ENCODE results near the gene PABPN1. TPM values are rescaled to one million over a fixed set of nuclear protein-coding genes. Genes with fewer than 3 reads are reported as not detected.

PABPN1 gene
- total RNA-seq, 1 donor from 2014 or later, result 355 TPM

GRCh38 chr14:23346693-23347405 is 25.6 kb downstream of the PABPN1 start:
- Mint-ChIP-seq H3K27ac (ENCODE audit: unreplicated experiment) (no peak overlapping the region), H3K4me1 (ENCODE audit: low read depth, unreplicated experiment) (peaks cover 14% of the 10 kb centered on the region), H3K9me3 (ENCODE audit: unreplicated experiment) (peaks cover 9% of the 10 kb centered on the region), H3K4me3 (ENCODE audit: unreplicated experiment) (no peak overlapping the region), H3K27me3 (ENCODE audit: unreplicated experiment) (peaks cover 10% of the 10 kb centered on the region), H3K36me3 (ENCODE audit: unreplicated experiment) (peaks cover 12% of the 10 kb centered on the region)
- no peak for TF ChIP-seq CTCF (IDR thresholded peaks at IDR 0.05; ENCODE audit: partially characterized antibody, unreplicated experiment)
- DNase-seq, result no peak

GRCh38 chr14:23347406-23348296 is 26.4 kb downstream of the PABPN1 start:
- H3K4me1 Mint-ChIP-seq (ENCODE audit: low read depth, unreplicated experiment), result peaks cover 14% of the 10 kb centered on the region
- no peak overlapping the region for H3K4me3 Mint-ChIP-seq (ENCODE audit: unreplicated experiment)
- peaks cover 9% of the 10 kb centered on the region for H3K9me3 Mint-ChIP-seq (ENCODE audit: unreplicated experiment)
- no peak for TF ChIP-seq CTCF (IDR thresholded peaks at IDR 0.05; ENCODE audit: partially characterized antibody, unreplicated experiment)
- H3K27me3 Mint-ChIP-seq (ENCODE audit: unreplicated experiment), result peaks cover 10% of the 10 kb centered on the region
- no peak for DNase-seq
- H3K36me3 Mint-ChIP-seq (ENCODE audit: unreplicated experiment), result peaks cover 12% of the 10 kb centered on the region
- no peak overlapping the region for H3K27ac Mint-ChIP-seq (ENCODE audit: unreplicated experiment)

- Mint-ChIP-seq H3K4me3 (ENCODE audit: unreplicated experiment) (no peak overlapping the region), H3K27me3 (ENCODE audit: unreplicated experiment) (peaks cover 13% of the 10 kb centered on the region), H3K9me3 (ENCODE audit: unreplicated experiment) (peaks cover 12% of the 10 kb centered on the region), H3K4me1 (ENCODE audit: low read depth, unreplicated experiment) (peaks cover 17% of the 10 kb centered on the region), H3K27ac (ENCODE audit: unreplicated experiment) (no peak overlapping the region), H3K36me3 (ENCODE audit: unreplicated experiment) (peaks cover 12% of the 10 kb centered on the region)
- DNase-seq, result no peak
- no peak for TF ChIP-seq CTCF (IDR thresholded peaks at IDR 0.05; ENCODE audit: partially characterized antibody, unreplicated experiment)
These were observed 27.0 kb downstream of the PABPN1 start for GRCh38 chr14:23348297-23348655.

- no peak overlapping the region for H3K4me3 Mint-ChIP-seq (ENCODE audit: unreplicated experiment)
- peaks cover 17% of the 10 kb centered on the region for H3K9me3 Mint-ChIP-seq (ENCODE audit: unreplicated experiment)
- H3K27me3 Mint-ChIP-seq (ENCODE audit: unreplicated experiment), result peaks cover 13% of the 10 kb centered on the region
- DNase-seq, result no peak
- no peak for TF ChIP-seq CTCF (IDR thresholded peaks at IDR 0.05; ENCODE audit: partially characterized antibody, unreplicated experiment)
- peaks cover 12% of the 10 kb centered on the region for H3K36me3 Mint-ChIP-seq (ENCODE audit: unreplicated experiment)
- no peak overlapping the region for H3K27ac Mint-ChIP-seq (ENCODE audit: unreplicated experiment)
- peaks cover 19% of the 10 kb centered on the region for H3K4me1 Mint-ChIP-seq (ENCODE audit: low read depth, unreplicated experiment)
These were observed 28.0 kb downstream of the PABPN1 start for GRCh38 chr14:23349156-23349845.

All from glutamatergic neuron (in vitro differentiated cells).